HCT116 (cell line): ENCODE measurements around the gene OAS2. TPM values are rescaled to one million over a fixed set of nuclear protein-coding genes. Genes with fewer than 3 reads are reported as not detected.

Source experiments
- ATAC-seq: fragments of 200-7000 bp; cut with Tn5 transposase; 2 replicates; pipeline ENCODE4 v1.9.1; 2020; ENCODE audit warnings: mild to moderate bottlenecking, moderate library complexity
- BruUV-seq: library from RNA; stranded (reverse); fragments of 400-500 nt; replicated peaks from 2 replicates; lab custom pipeline; 2021; lab: Mats Ljungman, UMichigan
- CTCF ChIA-PET: fragments of 300-600 bp; sonication (Branson Sonifier 250); formaldehyde crosslinking; loops from one replicate; lab custom pipeline; 2021; ENCODE audit warnings: antibody characterized with exemption; lab: Charles Lee
- POLR2A ChIA-PET: fragments of 300-600, 350-600 bp; sonication (Branson Sonifier 250); formaldehyde crosslinking; loops from one replicate; lab custom pipeline; 2021; ENCODE audit warnings: antibody characterized with exemption; lab: Charles Lee
- RAD21 ChIA-PET, 2 experiments: fragments of 300-600 bp; sonication (Branson Sonifier 250); formaldehyde crosslinking; loops; one replicate each; lab custom pipeline; 2023; ENCODE audit warnings: low total read pairs in 2 of 2; ENCODE audit not compliant: uncharacterized antibody in 2 of 2, unreplicated experiment in 2 of 2, low non-redundant PET in 1 of 2; lab: Charles Lee
- DNase-seq: peaks from one replicate; pipeline ENCODE4 v3.0.0-alpha.2; 2010; ENCODE audit warnings: low read depth, low spot score
- H2AFZ ChIP-seq: fragments of 200-600 bp; shearing (Covaris generic), sonication (generic); 2 replicates; pipeline ENCODE4 v1.6.1; 2017; ENCODE audit warnings: low read depth, mixed run types, mixed read lengths, antibody characterized with exemption, low read length; ENCODE audit not compliant: poor library complexity, severe bottlenecking
- H3K27ac ChIP-seq: 2 replicates; pipeline ENCODE4 v1.5.1; 2012; ENCODE audit warnings: low read depth, low read length
- H3K27me3 ChIP-seq: fragments of 200-600 bp; sonication (generic); 2 replicates; pipeline ENCODE4 v1.6.1; 2016; ENCODE audit warnings: mixed run types, low read length, mixed read lengths; ENCODE audit not compliant: insufficient read depth
- H3K36me3 ChIP-seq, 2 experiments: fragments of 200-500 bp in 1 of 2; fragments of 200-600 bp in 1 of 2; sonication (Bioruptor generic) in 1 of 2; sonication (generic) in 1 of 2; 2 replicates each; pipeline versions ENCODE4 v1.5.1 to v1.6.1; 2014 to 2016; ENCODE audit warnings: low read length in 2 of 2, inconsistent platforms in 1 of 2, mixed read lengths in 1 of 2, mixed run types in 1 of 2; ENCODE audit not compliant: insufficient read depth in 2 of 2, control insufficient read depth in 1 of 2
- H3K4me1 ChIP-seq, 2 experiments: fragments of 200-600 bp in 1 of 2; sonication (generic) in 1 of 2; 2 replicates each; pipeline versions ENCODE4 v1.5.1 to v1.6.1; 2012 to 2017; ENCODE audit warnings: low read length in 2 of 2, inconsistent platforms in 1 of 2, mild to moderate bottlenecking in 1 of 2, mixed read lengths in 1 of 2, mixed run types in 1 of 2, moderate library complexity in 1 of 2; ENCODE audit not compliant: insufficient read depth in 2 of 2, control insufficient read depth in 1 of 2
- H3K4me2 ChIP-seq: fragments of 200-600 bp; sonication (generic); 2 replicates; pipeline ENCODE4 v1.6.1; 2017; ENCODE audit warnings: mixed run types, low read length, mixed read lengths
- H3K4me3 ChIP-seq, 2 experiments: fragments of 200-600 bp in 1 of 2; sonication (generic) in 1 of 2; replicated peaks in 1 of 2; 2 replicates each; pipeline ENCODE4 v1.5.1; 2011 to 2016; ENCODE audit warnings: low read length in 2 of 2, control low read depth in 1 of 2, low read depth in 1 of 2, mild to moderate bottlenecking in 1 of 2, mixed read lengths in 1 of 2, mixed run types in 1 of 2
- H3K79me2 ChIP-seq: fragments of 200-600 bp; sonication (generic); 2 replicates; pipeline ENCODE4 v1.6.1; 2017; ENCODE audit warnings: mild to moderate bottlenecking, mixed run types, low read length, moderate library complexity, mixed read lengths; ENCODE audit not compliant: insufficient read depth
- H3K9ac ChIP-seq: fragments of 200-600 bp; sonication (generic); 2 replicates; pipeline ENCODE4 v1.6.1; 2016; ENCODE audit warnings: low read length, mixed read lengths
- H3K9me2 ChIP-seq: fragments of 200-600 bp; sonication (generic), shearing (Covaris generic); 2 replicates; pipeline ENCODE4 v1.6.1; 2017; ENCODE audit warnings: mixed run types, mild to moderate bottlenecking, moderate library complexity; ENCODE audit not compliant: insufficient read depth
- H3K9me3 ChIP-seq, 2 experiments: fragments of 200-500 bp in 1 of 2; fragments of 200-600 bp in 1 of 2; sonication (Bioruptor generic) in 1 of 2; sonication (generic) in 1 of 2; 2 replicates each; pipeline ENCODE4 v1.6.1; 2014 to 2017; ENCODE audit warnings: low read length in 2 of 2, mixed read lengths in 2 of 2, inconsistent platforms in 1 of 2, low read depth in 1 of 2, mild to moderate bottlenecking in 1 of 2, mixed run types in 1 of 2, moderate library complexity in 1 of 2; ENCODE audit not compliant: control insufficient read depth in 1 of 2, insufficient read depth in 1 of 2
- H4K20me1 ChIP-seq: fragments of 200-600 bp; sonication (generic), shearing (Covaris generic); 2 replicates; pipeline ENCODE4 v1.6.1; 2017; ENCODE audit warnings: mixed run types, mild to moderate bottlenecking, moderate library complexity; ENCODE audit not compliant: insufficient read depth
- CEBPB ChIP-seq: IDR thresholded peaks from 2 replicates; pipeline ENCODE4 v1.6.1; 2012; ENCODE audit warnings: low read depth
- FOSL1 ChIP-seq: IDR thresholded peaks from 2 replicates; pipeline ENCODE4 v1.6.1; 2012; ENCODE audit warnings: low read depth
- POLR2A ChIP-seq: IDR thresholded peaks from 2 replicates; pipeline ENCODE4 v1.7.0; 2011; ENCODE audit warnings: borderline replicate concordance; ENCODE audit not compliant: insufficient read depth, insufficient read length; ENCODE audit errors: extremely low read depth
- POLR2AphosphoS5 ChIP-seq: IDR thresholded peaks from 2 replicates; pipeline ENCODE4 v1.6.1; 2011; ENCODE audit warnings: mild to moderate bottlenecking, low read depth, low read length, moderate library complexity
- RAD21 ChIP-seq: IDR thresholded peaks from 2 replicates; pipeline ENCODE4 v1.6.1; 2012; ENCODE audit warnings: low read depth, mild to moderate bottlenecking
- SP1 ChIP-seq: IDR thresholded peaks from 2 replicates; pipeline ENCODE4 v1.6.1; 2012; ENCODE audit warnings: low read depth
- TCF7L2 ChIP-seq: IDR thresholded peaks from 2 replicates; pipeline ENCODE4 v1.7.0; 2011; ENCODE audit warnings: borderline replicate concordance, inconsistent platforms; ENCODE audit not compliant: insufficient read depth, insufficient read length; ENCODE audit errors: extremely low read depth
- intact Hi-C: fragments of 100-400 bp; cut with micrococcal nuclease; formaldehyde crosslinking; loops from 2 replicates; pipeline ENCODE4 v1.10.0; 2022
- total RNA-seq: library from RNA; stranded (reverse); gene quantifications from one replicate; pipeline ENCODE4 v1.2.1, GENCODE V29; 2021; ENCODE audit not compliant: unreplicated experiment
- TF ChIP-seq, protein P1 (sequence below): IDR thresholded peaks from 2 replicates; pipeline ENCODE4 v1.6.1; 2012
- TF ChIP-seq, protein P2 (sequence below): IDR thresholded peaks from 2 replicates; pipeline ENCODE4 v1.6.1; 2012

Gene OAS2
- total RNA-seq, 1 experiment from 2014 or later: 0.30 TPM

DNA sequence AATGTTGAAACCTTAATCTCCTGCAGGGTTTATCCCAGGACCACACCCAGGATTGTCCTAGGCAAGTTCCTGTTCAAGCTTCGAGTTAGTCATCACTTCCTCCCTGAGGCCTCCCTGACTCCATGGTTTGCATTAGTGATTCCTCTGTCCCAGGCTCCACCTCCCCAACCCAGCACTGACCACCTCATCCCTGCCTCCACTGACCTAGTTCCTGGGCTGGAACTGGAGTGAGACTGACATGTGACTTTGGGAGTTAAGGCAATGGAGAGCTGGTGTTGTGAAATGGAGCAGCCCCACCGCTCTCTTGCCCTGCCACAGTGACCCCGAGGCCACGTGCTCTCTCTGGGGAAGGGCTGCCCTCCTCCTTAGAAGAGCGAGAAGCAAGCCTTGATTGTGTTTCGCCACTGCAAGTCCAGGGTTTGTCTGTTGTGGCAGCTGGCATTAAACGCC is 62.4 kb downstream of the OAS2 start:
- intact Hi-C loops: no loop called here
- Histone ChIP-seq H2AFZ (peak overlapping the region; percentile 66), H3K9ac (no peak overlapping the region), H3K36me3 (no peaks in the 10 kb centered on the region), H3K4me2 (peak overlapping the region; percentile 50), H3K4me1 (peaks cover 6 to 16% of the 10 kb centered on the region in 2 experiments; a peak in 3 of 4 replicates), H3K4me3 (peak overlapping the region in 1 of 2 experiments; percentile 12; a peak in 1 of 4 replicates), H4K20me1 (no peaks in the 10 kb centered on the region), H3K79me2 (no peaks in the 10 kb centered on the region), H3K27ac (no peak overlapping the region), H3K27me3 (peaks cover 6% of the 10 kb centered on the region; the same call in 1 of the 2 replicates), H3K9me3 (no peaks in the 10 kb centered on the region), H3K9me2 (no peaks in the 10 kb centered on the region)
- ChIA-PET CTCF (no interaction called here), RAD21 (no interaction called here), POLR2A (no interaction called here)
- ATAC-seq (peak; percentile 87), DNase-seq (peak; percentile 59)
- TF ChIP-seq RAD21 (no peak), POLR2AphosphoS5 (peak; percentile 25; the same call in 1 of the 2 replicates), CEBPB (peak; percentile 30), SP1 (peak; percentile 58; the same call in 1 of the 2 replicates), FOSL1 (0 out of 2 replicates have a peak, but pooled peaks have one; percentile 33), TCF7L2 (no peak)
- TF ChIP-seq, protein P1, sequence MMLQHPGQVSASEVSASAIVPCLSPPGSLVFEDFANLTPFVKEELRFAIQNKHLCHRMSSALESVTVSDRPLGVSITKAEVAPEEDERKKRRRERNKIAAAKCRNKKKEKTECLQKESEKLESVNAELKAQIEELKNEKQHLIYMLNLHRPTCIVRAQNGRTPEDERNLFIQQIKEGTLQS: no peak
- TF ChIP-seq, protein P2, sequence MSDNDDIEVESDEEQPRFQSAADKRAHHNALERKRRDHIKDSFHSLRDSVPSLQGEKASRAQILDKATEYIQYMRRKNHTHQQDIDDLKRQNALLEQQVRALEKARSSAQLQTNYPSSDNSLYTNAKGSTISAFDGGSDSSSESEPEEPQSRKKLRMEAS: 0 out of 2 replicates have a peak, but pooled peaks have one; percentile 40
- BruUV-seq: no TSS peak

DNA sequence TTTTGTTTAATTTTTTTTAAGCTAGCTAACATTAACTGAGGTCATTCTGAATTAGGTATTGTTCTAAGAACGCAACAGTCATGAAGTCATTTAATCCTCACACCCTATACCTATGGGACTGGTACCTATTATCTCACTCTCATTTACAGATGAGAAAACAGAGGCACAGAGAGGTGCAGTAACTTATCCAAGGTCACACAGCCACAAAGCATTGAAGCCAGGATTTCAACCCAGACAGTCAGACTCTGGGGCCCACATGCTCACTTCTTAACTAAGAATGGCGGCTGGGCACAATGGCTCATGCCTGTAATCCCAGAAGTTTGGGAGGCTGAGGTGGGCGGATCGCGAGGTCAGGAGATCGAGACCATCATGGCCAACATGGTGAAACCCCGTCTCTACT is 63.2 kb downstream of the OAS2 start:
- Histone ChIP-seq H3K4me3 (no peak overlapping the region), H3K9ac (no peak overlapping the region), H2AFZ (no peak overlapping the region), H3K27ac (no peak overlapping the region), H3K4me1 (peaks cover 6 to 16% of the 10 kb centered on the region in 2 experiments; a peak in 3 of 4 replicates), H3K4me2 (no peak overlapping the region), H3K9me2 (no peaks in the 10 kb centered on the region), H3K79me2 (no peaks in the 10 kb centered on the region), H3K27me3 (peaks cover 6% of the 10 kb centered on the region; the same call in 1 of the 2 replicates), H3K36me3 (no peaks in the 10 kb centered on the region), H3K9me3 (no peaks in the 10 kb centered on the region), H4K20me1 (no peaks in the 10 kb centered on the region)
- ChIA-PET CTCF (no interaction called here), POLR2A (no interaction called here), RAD21 (no interaction called here)
- intact Hi-C loops: no loop called here
- DNase-seq: no peak
- no peak for TF ChIP-seq POLR2A
- no TSS peak for BruUV-seq
- no peak for ATAC-seq
